ENCODE measurements around the gene SLC43A1. TPM values are rescaled to one million over a fixed set of nuclear protein-coding genes. Genes with fewer than 3 reads are reported as not detected.
A peak's percentile ranks its signal among the peaks of the same experiment; 100 is the strongest.

The SLC43A1 gene
- total RNA-seq, 2 experiments from 2014 or later = 24.6 to 25.8 TPM

- Mint-ChIP-seq H3K36me3 (peaks cover 3% of the 10 kb centered on the region), H3K27me3 (no peaks in the 10 kb centered on the region), H3K4me1 (peaks cover 30% of the 10 kb centered on the region), H3K4me3 (peak overlapping the region; percentile 96), H3K9me3 (ENCODE audit: low read depth) (no peaks in the 10 kb centered on the region), H3K27ac (peak overlapping the region; percentile 86)
- CTCF ChIA-PET = interaction anchor here (0.9 to 7.1 kb wide), 15 partner anchors 11 to 181 kb away, joined by 3 to 107 read pairs (median 4); partner anchors contain the start of genes RTN4RL2, SSRP1, TIMM10 and UBE2L6
- ATAC-seq (no peak), DNase-seq (no peak)
Observed at GRCh38 chr11:57516061-57516443, 550 bp upstream of the SLC43A1 start.

- ATAC-seq (peak; percentile 66), DNase-seq (peak; percentile 76)
- Mint-ChIP-seq H3K4me3 (peak overlapping the region; percentile 96), H3K27me3 (no peaks in the 10 kb centered on the region), H3K4me1 (peaks cover 32% of the 10 kb centered on the region), H3K9me3 (ENCODE audit: low read depth) (no peaks in the 10 kb centered on the region), H3K36me3 (peaks cover 5% of the 10 kb centered on the region), H3K27ac (peak overlapping the region; percentile 89)
- CTCF ChIA-PET = interaction anchor here (0.8 to 7.1 kb wide), 13 partner anchors 10 to 180 kb away, joined by 3 to 107 read pairs (median 3); partner anchors contain the start of genes RTN4RL2, SLC43A3, SSRP1 and TIMM10
Observed at GRCh38 chr11:57514538-57515331, 767 bp downstream of the SLC43A1 start.

DNA sequence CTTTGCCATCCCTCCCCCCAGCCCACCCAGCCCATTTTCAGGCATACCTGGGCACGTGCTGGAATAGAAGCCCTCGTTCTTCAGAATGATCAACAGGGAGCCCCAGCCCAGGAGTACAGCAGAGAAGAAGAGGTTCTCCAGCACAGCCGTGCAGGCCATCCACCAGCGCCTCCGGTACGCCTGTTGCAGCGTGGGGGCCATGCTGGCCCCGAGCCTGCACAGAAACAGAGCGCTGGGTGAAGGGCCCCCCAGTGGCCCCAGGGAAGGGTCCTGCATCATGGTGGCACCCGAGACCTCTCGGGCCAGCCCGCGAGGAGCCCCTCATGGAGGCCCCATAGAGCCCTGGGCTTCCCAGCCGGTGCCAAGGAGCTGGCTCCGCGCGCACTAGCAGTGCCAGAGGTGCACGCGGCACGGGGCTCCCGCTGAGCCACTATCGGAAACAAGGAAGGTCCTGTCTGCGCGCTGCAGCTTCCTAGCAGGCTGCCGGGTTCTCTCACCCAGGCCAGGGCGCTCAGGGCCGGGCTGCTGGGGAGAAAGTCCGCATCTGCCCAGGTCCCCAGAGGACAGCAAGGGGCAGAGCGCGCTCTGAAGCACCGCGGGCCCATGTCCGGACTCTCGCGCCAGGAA is 1.5 kb downstream of the SLC43A1 start:
- CTCF ChIA-PET = interaction anchor here (0.8 to 7.1 kb wide), 10 partner anchors 9 to 126 kb away, joined by 3 to 107 read pairs (median 4); partner anchors contain the start of genes RTN4RL2 and TIMM10
- DNase-seq (peak; percentile 54), ATAC-seq (peak; percentile 40)
- H3K27me3 Mint-ChIP-seq = no peaks in the 10 kb centered on the region
- peak overlapping the region; percentile 96 for H3K4me3 Mint-ChIP-seq
- no peaks in the 10 kb centered on the region for H3K9me3 Mint-ChIP-seq (ENCODE audit: low read depth)
- peaks cover 35% of the 10 kb centered on the region for H3K4me1 Mint-ChIP-seq
- peaks cover 6% of the 10 kb centered on the region for H3K36me3 Mint-ChIP-seq
- H3K27ac Mint-ChIP-seq = peak overlapping the region; percentile 89

- Mint-ChIP-seq H3K27ac (no peak overlapping the region), H3K4me1 (peaks cover 35% of the 10 kb centered on the region), H3K36me3 (peaks cover 4% of the 10 kb centered on the region), H3K4me3 (peak overlapping the region; percentile 55), H3K27me3 (no peaks in the 10 kb centered on the region), H3K9me3 (ENCODE audit: low read depth) (no peaks in the 10 kb centered on the region)
- no peak for DNase-seq
- no peak for ATAC-seq
- CTCF ChIA-PET = interaction anchor here (0.8 to 7.1 kb wide), 6 partner anchors 12 to 55 kb away, joined by 4 to 107 read pairs (median 40); partner anchors contain the start of genes RTN4RL2 and TIMM10
Observed at GRCh38 chr11:57513452-57513795, 2.1 kb downstream of the SLC43A1 start.

- CTCF ChIA-PET = interaction anchor here (0.8 to 7.1 kb wide), 6 partner anchors 11 to 55 kb away, joined by 4 to 107 read pairs (median 40); partner anchors contain the start of genes RTN4RL2 and TIMM10
- peaks cover 4% of the 10 kb centered on the region for H3K36me3 Mint-ChIP-seq
- H3K27ac Mint-ChIP-seq = no peak overlapping the region
- H3K9me3 Mint-ChIP-seq (ENCODE audit: low read depth) = no peaks in the 10 kb centered on the region
- H3K4me1 Mint-ChIP-seq = peaks cover 35% of the 10 kb centered on the region
- ATAC-seq (no peak), DNase-seq (no peak)
- no peaks in the 10 kb centered on the region for H3K27me3 Mint-ChIP-seq
- H3K4me3 Mint-ChIP-seq = no peak overlapping the region
Observed at GRCh38 chr11:57512646-57513451, 2.7 kb downstream of the SLC43A1 start.

- CTCF ChIA-PET = interaction anchor here (1.1 to 2.1 kb wide), 7 partner anchors 8 to 133 kb away, joined by 3 to 15 read pairs (median 4); no protein-coding TSS in a partner anchor
- Mint-ChIP-seq H3K9me3 (ENCODE audit: low read depth) (no peaks in the 10 kb centered on the region), H3K27ac (peak overlapping the region; percentile 45), H3K4me1 (peaks cover 36% of the 10 kb centered on the region), H3K27me3 (no peaks in the 10 kb centered on the region), H3K36me3 (peaks cover 4% of the 10 kb centered on the region), H3K4me3 (no peak overlapping the region)
- DNase-seq (no peak), ATAC-seq (no peak)
Observed at GRCh38 chr11:57511741-57512430, 3.6 kb downstream of the SLC43A1 start.

DNA sequence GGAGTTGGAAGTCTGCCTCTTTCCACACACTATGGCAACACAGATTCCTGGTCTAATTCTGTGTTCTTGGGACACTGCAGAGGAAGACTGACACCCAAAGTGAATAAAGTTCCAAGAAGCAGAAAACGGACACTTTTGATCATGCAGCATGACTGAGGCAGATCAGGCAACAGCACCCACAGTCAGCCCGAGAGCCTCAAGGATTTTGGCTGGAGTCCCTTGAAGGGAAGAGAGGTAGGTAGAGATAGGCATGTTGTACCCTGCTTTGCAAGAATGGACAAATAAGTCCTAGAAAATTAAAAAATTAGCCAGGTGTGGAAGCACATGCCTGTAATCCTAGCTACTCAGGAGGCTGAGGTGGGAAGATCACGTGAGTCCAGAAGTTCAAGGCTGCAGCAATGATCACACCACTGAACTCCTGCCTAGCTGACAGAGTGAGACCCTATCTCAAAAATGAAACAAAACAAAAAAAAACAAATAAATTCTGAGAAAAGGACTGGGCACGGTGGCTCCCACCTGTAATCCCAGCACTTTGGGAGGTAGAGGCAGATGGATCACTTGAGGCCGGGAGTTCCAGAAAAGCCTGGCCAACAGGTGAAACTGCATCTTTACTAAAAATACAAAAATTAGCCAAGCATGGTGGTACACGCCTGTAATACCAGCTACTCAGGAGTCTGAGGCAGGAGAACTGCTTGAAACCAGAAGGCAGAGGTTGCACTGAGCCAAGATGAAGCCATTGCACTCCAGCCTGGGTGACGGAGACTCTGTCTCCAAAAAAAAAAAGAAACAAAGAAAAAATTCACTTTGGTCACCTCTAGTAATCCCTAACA is 6.9 kb downstream of the SLC43A1 start:
- H3K27me3 Mint-ChIP-seq = no peaks in the 10 kb centered on the region
- H3K4me3 Mint-ChIP-seq = no peak overlapping the region
- H3K27ac Mint-ChIP-seq = no peak overlapping the region
- peaks cover 9% of the 10 kb centered on the region for H3K36me3 Mint-ChIP-seq
- no peak for ATAC-seq
- DNase-seq = no peak
- H3K4me1 Mint-ChIP-seq = peaks cover 32% of the 10 kb centered on the region
- CTCF ChIA-PET = interaction anchor here (1.2 to 5.9 kb wide), 3 partner anchors 16 to 136 kb away, joined by 4 to 52 read pairs (median 5); no protein-coding TSS in a partner anchor
- H3K9me3 Mint-ChIP-seq (ENCODE audit: low read depth) = no peaks in the 10 kb centered on the region

DNA sequence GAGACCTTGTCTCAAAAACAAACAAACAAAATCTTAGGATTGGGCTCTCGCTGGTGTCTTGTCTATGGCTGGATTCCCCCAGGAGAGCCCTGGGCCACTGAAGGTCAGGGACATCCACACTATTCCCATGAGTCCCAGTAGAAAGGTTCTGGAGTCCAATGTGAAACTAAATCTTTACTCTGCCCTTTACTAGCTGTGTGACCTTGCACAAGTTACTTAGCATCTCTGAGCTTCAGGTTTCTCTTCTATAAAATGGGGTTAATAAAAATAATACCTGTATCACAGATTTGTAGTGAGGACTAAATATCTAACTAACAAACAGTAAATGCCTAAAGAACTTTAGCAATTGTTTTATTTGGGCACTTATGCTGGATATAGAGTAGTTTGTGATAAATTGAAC is 9.0 kb downstream of the SLC43A1 start:
- ATAC-seq (no peak), DNase-seq (no peak)
- H3K4me1 Mint-ChIP-seq = peaks cover 14% of the 10 kb centered on the region
- H3K4me3 Mint-ChIP-seq = no peak overlapping the region
- H3K9me3 Mint-ChIP-seq (ENCODE audit: low read depth) = no peaks in the 10 kb centered on the region
- CTCF ChIA-PET = interaction anchor here (1.0 to 5.9 kb wide), 5 partner anchors 14 to 138 kb away, joined by 3 to 52 read pairs (median 5); no protein-coding TSS in a partner anchor
- no peaks in the 10 kb centered on the region for H3K27me3 Mint-ChIP-seq
- H3K27ac Mint-ChIP-seq = no peak overlapping the region
- peaks cover 8% of the 10 kb centered on the region for H3K36me3 Mint-ChIP-seq

DNA sequence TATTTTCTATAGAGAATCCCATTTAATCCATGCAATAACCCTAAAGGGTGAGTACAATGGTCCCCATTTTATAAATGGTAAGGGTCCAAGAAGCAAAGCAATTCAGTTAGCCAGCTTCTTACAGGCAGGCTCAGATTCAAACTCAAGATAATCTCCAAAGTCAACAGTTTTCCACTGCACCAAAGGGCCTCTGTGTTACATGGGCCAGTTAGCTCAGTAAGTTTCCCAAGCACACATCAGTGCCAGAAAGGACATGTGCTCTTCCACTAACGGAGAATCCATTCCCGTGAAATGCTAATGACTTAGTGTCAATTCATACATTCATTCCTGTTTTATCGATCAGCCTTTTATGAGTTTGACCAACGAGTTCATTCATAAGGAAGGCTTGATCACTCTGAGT is 11.0 kb downstream of the SLC43A1 start:
- Mint-ChIP-seq H3K9me3 (ENCODE audit: low read depth) (no peaks in the 10 kb centered on the region), H3K27ac (no peak overlapping the region), H3K36me3 (peaks cover 12% of the 10 kb centered on the region), H3K27me3 (no peaks in the 10 kb centered on the region), H3K4me1 (peaks cover 8% of the 10 kb centered on the region), H3K4me3 (no peak overlapping the region)
- no peak for ATAC-seq
- CTCF ChIA-PET = interaction anchor here (1.2 to 5.9 kb wide), 8 partner anchors 10 to 63 kb away, joined by 3 to 52 read pairs (median 4); partner anchors contain the start of gene UBE2L6
- DNase-seq = no peak

- no peaks in the 10 kb centered on the region for H3K9me3 Mint-ChIP-seq (ENCODE audit: low read depth)
- no peak overlapping the region for H3K27ac Mint-ChIP-seq
- peaks cover 6% of the 10 kb centered on the region for H3K4me1 Mint-ChIP-seq
- ATAC-seq = no peak
- CTCF ChIA-PET = interaction anchor here (1.2 to 4.0 kb wide), 6 partner anchors 10 to 139 kb away, joined by 3 to 29 read pairs (median 6); partner anchors contain the start of gene SLC43A1
- H3K36me3 Mint-ChIP-seq = peaks cover 12% of the 10 kb centered on the region
- DNase-seq = no peak
- H3K27me3 Mint-ChIP-seq = no peaks in the 10 kb centered on the region
- no peak overlapping the region for H3K4me3 Mint-ChIP-seq
Observed at GRCh38 chr11:57502870-57503269, 12.6 kb downstream of the SLC43A1 start.

- Mint-ChIP-seq H3K27me3 (no peaks in the 10 kb centered on the region), H3K9me3 (ENCODE audit: low read depth) (no peaks in the 10 kb centered on the region), H3K36me3 (peaks cover 12% of the 10 kb centered on the region), H3K27ac (no peak overlapping the region), H3K4me1 (peaks cover 6% of the 10 kb centered on the region), H3K4me3 (no peak overlapping the region)
- CTCF ChIA-PET = interaction anchor here (0.8 to 4.0 kb wide), 10 partner anchors 9 to 142 kb away, joined by 3 to 29 read pairs (median 6); partner anchors contain the start of gene SLC43A1
- ATAC-seq = no peak
- DNase-seq = no peak
Observed at GRCh38 chr11:57502376-57502775, 13.1 kb downstream of the SLC43A1 start.

All from activated CD8-positive, alpha-beta memory T cell treated with anti-CD3 and anti-CD28 coated beads, Interleukin-2, amount 10 ng/mL, durations not matched to agents 7 days and 5 days (primary cell).